WTC11 (cell line): ENCODE results near the gene SCYGR1. TPM values are rescaled to one million over a fixed set of nuclear protein-coding genes. Genes with fewer than 3 reads are reported as not detected.

Source experiments
- ATAC-seq: fragments of 200-7000 bp; cut with Tn5 transposase; 2 replicates; pipeline ENCODE4 v1.10.0; 2021; ENCODE audit warnings: mild to moderate bottlenecking, moderate library complexity
- CTCF ChIA-PET: fragments of 300-600 bp; sonication (Branson Sonifier 250); formaldehyde crosslinking; loops from one replicate; lab custom pipeline; 2021; ENCODE audit warnings: antibody characterized with exemption; lab: Charles Lee
- POLR2A ChIA-PET: fragments of 350-600 bp; sonication (Branson Sonifier 250); formaldehyde crosslinking; loops from one replicate; lab custom pipeline; 2021; ENCODE audit warnings: antibody characterized with exemption; lab: Charles Lee
- DNase-seq: peaks from one replicate; pipeline ENCODE4 v3.0.0; 2021; ENCODE audit warnings: low spot score
- H3K27ac Mint-ChIP-seq: 2 replicates; pipeline ENCODE4 v1.8.0; 2021; ENCODE audit warnings: mixed read lengths
- H3K27me3 Mint-ChIP-seq: 2 replicates; pipeline ENCODE4 v1.8.0; 2021; ENCODE audit warnings: low read depth, mild to moderate bottlenecking, moderate library complexity, mixed read lengths
- H3K36me3 Mint-ChIP-seq: 2 replicates; pipeline ENCODE4 v1.8.0; 2021; ENCODE audit warnings: mixed read lengths
- H3K4me1 Mint-ChIP-seq: 2 replicates; pipeline ENCODE4 v1.8.0; 2022; ENCODE audit warnings: mixed read lengths
- H3K4me3 Mint-ChIP-seq: 2 replicates; pipeline ENCODE4 v1.8.0; 2021; ENCODE audit warnings: mild to moderate bottlenecking, moderate library complexity, mixed read lengths
- H3K9me3 Mint-ChIP-seq: 2 replicates; pipeline ENCODE4 v1.8.0; 2021; ENCODE audit warnings: mixed read lengths
- AFF4 ChIP-seq: sonication (generic); formaldehyde crosslinking; IDR thresholded peaks from 2 replicates; pipeline ENCODE4 v1.8.1; 2023; ENCODE audit warnings: mild to moderate bottlenecking, missing genetic modification reagents, borderline replicate concordance
- ATF2 ChIP-seq: sonication (generic); formaldehyde crosslinking; IDR thresholded peaks from 2 replicates; pipeline ENCODE4 v1.8.1; 2022; ENCODE audit warnings: low read depth, missing genetic modification reagents, borderline replicate concordance
- E2F5 ChIP-seq: sonication (generic); formaldehyde crosslinking; IDR thresholded peaks from 2 replicates; pipeline ENCODE4 v1.8.1; 2022; ENCODE audit warnings: mild to moderate bottlenecking, moderate library complexity, missing genetic modification reagents
- HMGXB4 ChIP-seq: sonication (generic); formaldehyde crosslinking; IDR thresholded peaks from 2 replicates; pipeline ENCODE4 v1.8.1; 2023; ENCODE audit warnings: mild to moderate bottlenecking, moderate library complexity, missing genetic modification reagents
- NFATC4 ChIP-seq: fragments of 250-450 bp; sonication (Bioruptor Pico); IDR thresholded peaks from 2 replicates; pipeline ENCODE4 v1.9.0; 2021; ENCODE audit warnings: mild to moderate bottlenecking
- NFYB ChIP-seq: sonication (generic); formaldehyde crosslinking; conservative IDR thresholded peaks from 2 replicates; pipeline ENCODE4 v1.8.0; 2022; ENCODE audit warnings: low read depth, missing genetic modification reagents
- NR1H2 ChIP-seq: sonication (generic); formaldehyde crosslinking; IDR thresholded peaks from 2 replicates; pipeline ENCODE4 v1.9.0; 2021; ENCODE audit warnings: mild to moderate bottlenecking, moderate library complexity, missing genetic modification reagents
- NR3C1 ChIP-seq: sonication (generic); formaldehyde crosslinking; conservative IDR thresholded peaks from 2 replicates; pipeline ENCODE4 v1.8.1; 2023; ENCODE audit warnings: low read depth, mild to moderate bottlenecking, missing genetic modification reagents
- TEAD4 ChIP-seq: sonication (generic); formaldehyde crosslinking; IDR thresholded peaks from 2 replicates; pipeline ENCODE4 v1.8.0; 2022; ENCODE audit warnings: mild to moderate bottlenecking, missing genetic modification reagents
- USF1 ChIP-seq: sonication (generic); formaldehyde crosslinking; IDR thresholded peaks from 2 replicates; pipeline ENCODE4 v1.8.0; 2022; ENCODE audit warnings: mild to moderate bottlenecking, missing genetic modification reagents
- ZNF232 ChIP-seq: sonication (generic); formaldehyde crosslinking; IDR thresholded peaks from 2 replicates; pipeline ENCODE4 v1.8.0; 2022; ENCODE audit warnings: mild to moderate bottlenecking, missing genetic modification reagents
- ZNF396 ChIP-seq: fragments of 250-450 bp; sonication (Bioruptor Pico); IDR thresholded peaks from 2 replicates; pipeline ENCODE4 v1.8.0; 2021; ENCODE audit warnings: mild to moderate bottlenecking, moderate library complexity, borderline replicate concordance
- ZNF425 ChIP-seq: fragments of 250-450 bp; sonication (Bioruptor Pico); conservative IDR thresholded peaks from 2 replicates; pipeline ENCODE4 v1.9.0; 2021; ENCODE audit warnings: mild to moderate bottlenecking
- total RNA-seq: library from RNA; stranded (reverse); gene quantifications from 3 replicates; pipeline ENCODE4 v1.2.3, GENCODE V29; 2021

The SCYGR1 gene
- total RNA-seq, 1 experiment from 2014 or later, result not detected

GRCh38 chr2:227370092-227370491 lies 17.7 kb downstream of the SCYGR1 start:
- DNase-seq (no peak), ATAC-seq (no peak)
- ChIA-PET POLR2A (no interaction called here), CTCF (no interaction called here)
- Mint-ChIP-seq H3K9me3 (peaks cover 4% of the 10 kb centered on the region; the same call in 1 of the 2 replicates), H3K36me3 (no peaks in the 10 kb centered on the region), H3K4me1 (no peaks in the 10 kb centered on the region), H3K4me3 (no peak overlapping the region), H3K27me3 (no peaks in the 10 kb centered on the region), H3K27ac (no peak overlapping the region)
- TF ChIP-seq NFYB (no peak), USF1 (no peak), NR3C1 (no peak), AFF4 (CRISPR knock-in tag) (no peak)

- POLR2A ChIA-PET, result no interaction called here
- H3K9me3 Mint-ChIP-seq, result peaks cover 4% of the 10 kb centered on the region; the same call in 1 of the 2 replicates
Measured at GRCh38 chr2:227368574-227368973, 19.2 kb downstream of the SCYGR1 start.

More at GRCh38 chr2:227368574-227368973, 19.2 kb downstream of the SCYGR1 start:
- H3K27me3 Mint-ChIP-seq, result no peaks in the 10 kb centered on the region
- TF ChIP-seq NR1H2 (CRISPR knock-in tag), result no peak
- no peak for TF ChIP-seq NR3C1
- no peak for TF ChIP-seq ZNF425 (CRISPR knock-in tag)
- TF ChIP-seq NFATC4 (CRISPR knock-in tag), result no peak
- TF ChIP-seq ZNF396 (CRISPR knock-in tag), result no peak
- no peak for TF ChIP-seq ZNF232 (CRISPR knock-in tag)
- no peak for TF ChIP-seq HMGXB4 (CRISPR knock-in tag)
- no peak for TF ChIP-seq TEAD4 (CRISPR knock-in tag)
- TF ChIP-seq E2F5 (CRISPR knock-in tag), result no peak
- no peak for TF ChIP-seq ATF2 (CRISPR knock-in tag)
- no peak overlapping the region for H3K27ac Mint-ChIP-seq
- no peaks in the 10 kb centered on the region for H3K4me1 Mint-ChIP-seq
- H3K4me3 Mint-ChIP-seq, result no peak overlapping the region
- no peak for DNase-seq
- no peaks in the 10 kb centered on the region for H3K36me3 Mint-ChIP-seq
- no peak for ATAC-seq
- CTCF ChIA-PET, result interaction anchor here (1.5 kb wide), 1 partner anchor 397 kb away, joined by 6 read pairs; no protein-coding TSS in a partner anchor
